Natural killer cell (primary cell): ENCODE measurements around the gene FAM83C. TPM values are rescaled to one million over a fixed set of nuclear protein-coding genes. Genes with fewer than 3 reads are reported as not detected.

ENCODE experiments used
- ATAC-seq, 3 donors: fragments of 150-1000 bp in 2 of 3; fragments of 200-7000 bp in 1 of 3; cut with Tn5 transposase; 1 replicate in 1 of 3; 2 replicates in 2 of 3; pipeline ENCODE4 v1.10.0; 2021; ENCODE audit warnings: mild to moderate bottlenecking in 2 of 3, moderate library complexity in 2 of 3
- DNase-seq, 2 donors: peaks; one replicate each; pipeline versions ENCODE4 v3.0.0 to v3.0.0-alpha.2; 2013 to 2021; ENCODE audit warnings: mixed read lengths in 1 of 2
- H3K27ac ChIP-seq: one replicate; pipeline ENCODE4 v1.5.1; 2013; ENCODE audit warnings: mild to moderate bottlenecking, low read length
- H3K27me3 ChIP-seq: one replicate; pipeline ENCODE4 v1.6.1; 2013; ENCODE audit warnings: low read length; ENCODE audit not compliant: control insufficient read depth, insufficient read depth
- H3K36me3 ChIP-seq: one replicate; pipeline ENCODE4 v1.6.1; 2013; ENCODE audit warnings: low read length; ENCODE audit not compliant: control insufficient read depth, insufficient read depth
- H3K4me1 ChIP-seq: one replicate; pipeline ENCODE4 v1.6.1; 2013; ENCODE audit warnings: low read length; ENCODE audit not compliant: control insufficient read depth, insufficient read depth
- H3K4me3 ChIP-seq: one replicate; pipeline ENCODE4 v1.5.1; 2013; ENCODE audit warnings: low read length
- H3K9me3 ChIP-seq: one replicate; pipeline ENCODE4 v1.6.1; 2013; ENCODE audit warnings: low read length; ENCODE audit not compliant: control insufficient read depth, insufficient read depth
- H3K27ac Mint-ChIP-seq, 2 donors: one replicate each; pipeline ENCODE4 v1.8.0; 2022; ENCODE audit warnings: mild to moderate bottlenecking in 2 of 2, mixed read lengths in 2 of 2, moderate library complexity in 1 of 2
- H3K27me3 Mint-ChIP-seq, 2 donors: one replicate each; pipeline ENCODE4 v1.8.0; 2022; ENCODE audit warnings: low read depth in 2 of 2, mixed read lengths in 2 of 2
- H3K36me3 Mint-ChIP-seq: one replicate; pipeline ENCODE4 v1.8.0; 2022; ENCODE audit warnings: mixed read lengths
- H3K4me1 Mint-ChIP-seq, 2 donors: one replicate each; pipeline ENCODE4 v1.8.0; 2022; ENCODE audit warnings: mixed read lengths in 2 of 2
- H3K4me3 Mint-ChIP-seq: one replicate; pipeline ENCODE4 v1.8.0; 2022; ENCODE audit warnings: mild to moderate bottlenecking, moderate library complexity, mixed read lengths
- H3K9me3 Mint-ChIP-seq, 2 donors: one replicate each; pipeline ENCODE4 v1.8.0; 2022; ENCODE audit warnings: mixed read lengths in 2 of 2
- WGBS: methylation state at CpG from one replicate; pipeline ENCODE4 v1.1.7; 2013; ENCODE audit warnings: missing lambda C conversion rate; ENCODE audit not compliant: insufficient coverage; 5-methylcytosine and 5-hydroxymethylcytosine counted together
- intact Hi-C: fragments of 100-400 bp; cut with micrococcal nuclease; formaldehyde crosslinking; loops from one replicate; pipeline ENCODE4 v1.14.2; 2022
- total RNA-seq, 4 donors: library from RNA; stranded (reverse); fragments of 120-200 nt in 1 of 4; gene quantifications; one replicate each; pipeline versions ENCODE4 v1.2.3 to v1.2.4, GENCODE V29; 2013 to 2022
- TF ChIP-seq, protein P1 (sequence below): fragments of 200-600 bp; IDR thresholded peaks from one replicate; pipeline ENCODE4 v1.8.0; 2022; ENCODE audit warnings: antibody characterized with exemption

Gene FAM83C
- total RNA-seq, 3 donors from 2014 or later (not counting 1 experiment from before 2014, with no cell fraction given) = not detected

DNA sequence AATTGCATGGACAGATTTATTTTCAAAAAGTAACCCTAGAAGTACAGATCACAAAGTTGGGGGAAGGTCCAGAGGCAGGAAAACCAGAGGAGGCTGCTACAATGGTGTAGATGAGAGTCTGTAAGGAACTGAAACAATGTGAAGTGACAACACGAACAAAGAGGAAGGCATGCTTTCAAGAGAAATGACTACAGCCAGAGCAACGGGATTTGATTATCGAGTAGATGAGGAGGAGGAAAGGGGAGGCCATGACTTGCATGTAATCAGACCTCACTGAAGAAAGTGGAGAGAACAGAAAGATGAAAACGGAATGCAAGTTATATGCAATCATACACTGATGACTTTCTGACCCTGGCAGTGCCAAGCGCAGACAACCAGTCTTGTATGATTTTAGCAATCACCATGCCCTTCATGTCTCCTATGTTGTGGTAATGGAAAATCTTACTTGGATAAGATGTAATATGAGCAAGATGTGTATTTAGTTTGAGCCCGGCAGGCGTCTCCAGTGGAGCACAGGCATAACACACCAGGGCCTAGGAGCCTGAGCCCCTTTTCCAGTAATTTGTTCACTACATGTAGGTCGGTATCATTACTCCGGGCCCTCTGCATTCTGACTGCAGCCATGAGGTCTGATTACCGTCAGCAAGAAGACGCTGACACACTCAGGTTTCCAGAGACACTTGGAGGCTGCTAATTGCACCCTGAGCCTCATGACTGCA is 34.0 kb upstream of the FAM83C start:
- Mint-ChIP-seq H3K27ac (no peak overlapping the region), H3K27me3 (no peaks in the 10 kb centered on the region), H3K36me3 (no peaks in the 10 kb centered on the region), H3K9me3 (no peaks in the 10 kb centered on the region), H3K4me1 (no peaks in the 10 kb centered on the region), H3K4me3 (no peak overlapping the region)
- Histone ChIP-seq H3K9me3 (no peaks in the 10 kb centered on the region), H3K4me1 (no peaks in the 10 kb centered on the region), H3K27me3 (no peaks in the 10 kb centered on the region), H3K36me3 (no peaks in the 10 kb centered on the region), H3K4me3 (no peak overlapping the region), H3K27ac (no peak overlapping the region)
- ATAC-seq (no peak), DNase-seq (no peak)
- TF ChIP-seq, protein P1, sequence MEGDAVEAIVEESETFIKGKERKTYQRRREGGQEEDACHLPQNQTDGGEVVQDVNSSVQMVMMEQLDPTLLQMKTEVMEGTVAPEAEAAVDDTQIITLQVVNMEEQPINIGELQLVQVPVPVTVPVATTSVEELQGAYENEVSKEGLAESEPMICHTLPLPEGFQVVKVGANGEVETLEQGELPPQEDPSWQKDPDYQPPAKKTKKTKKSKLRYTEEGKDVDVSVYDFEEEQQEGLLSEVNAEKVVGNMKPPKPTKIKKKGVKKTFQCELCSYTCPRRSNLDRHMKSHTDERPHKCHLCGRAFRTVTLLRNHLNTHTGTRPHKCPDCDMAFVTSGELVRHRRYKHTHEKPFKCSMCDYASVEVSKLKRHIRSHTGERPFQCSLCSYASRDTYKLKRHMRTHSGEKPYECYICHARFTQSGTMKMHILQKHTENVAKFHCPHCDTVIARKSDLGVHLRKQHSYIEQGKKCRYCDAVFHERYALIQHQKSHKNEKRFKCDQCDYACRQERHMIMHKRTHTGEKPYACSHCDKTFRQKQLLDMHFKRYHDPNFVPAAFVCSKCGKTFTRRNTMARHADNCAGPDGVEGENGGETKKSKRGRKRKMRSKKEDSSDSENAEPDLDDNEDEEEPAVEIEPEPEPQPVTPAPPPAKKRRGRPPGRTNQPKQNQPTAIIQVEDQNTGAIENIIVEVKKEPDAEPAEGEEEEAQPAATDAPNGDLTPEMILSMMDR = no peak
- intact Hi-C loops = no loop called here
- WGBS = 85% methylated on average over 11 of the region's 11 CpGs

DNA sequence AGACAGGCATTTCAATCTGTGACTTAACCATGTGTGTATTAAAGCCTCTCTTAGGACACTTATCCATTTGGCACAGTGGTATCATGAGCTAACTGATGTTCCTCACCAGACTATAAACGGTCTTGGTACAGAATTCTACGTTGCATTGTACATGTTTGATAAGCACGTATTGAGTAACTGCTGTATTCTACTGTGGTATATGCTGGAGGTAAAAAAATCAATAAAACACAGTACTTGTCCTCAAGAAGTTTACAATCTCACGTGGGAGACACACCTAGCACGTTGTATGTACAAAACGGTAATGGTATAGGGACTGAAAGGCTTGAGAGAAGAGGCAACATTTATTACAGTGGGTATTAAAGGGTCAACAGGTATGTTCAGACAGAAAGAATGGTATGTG is 33.2 kb upstream of the FAM83C start:
- H3K9me3 Mint-ChIP-seq = no peaks in the 10 kb centered on the region
- no peak for ATAC-seq

DNA sequence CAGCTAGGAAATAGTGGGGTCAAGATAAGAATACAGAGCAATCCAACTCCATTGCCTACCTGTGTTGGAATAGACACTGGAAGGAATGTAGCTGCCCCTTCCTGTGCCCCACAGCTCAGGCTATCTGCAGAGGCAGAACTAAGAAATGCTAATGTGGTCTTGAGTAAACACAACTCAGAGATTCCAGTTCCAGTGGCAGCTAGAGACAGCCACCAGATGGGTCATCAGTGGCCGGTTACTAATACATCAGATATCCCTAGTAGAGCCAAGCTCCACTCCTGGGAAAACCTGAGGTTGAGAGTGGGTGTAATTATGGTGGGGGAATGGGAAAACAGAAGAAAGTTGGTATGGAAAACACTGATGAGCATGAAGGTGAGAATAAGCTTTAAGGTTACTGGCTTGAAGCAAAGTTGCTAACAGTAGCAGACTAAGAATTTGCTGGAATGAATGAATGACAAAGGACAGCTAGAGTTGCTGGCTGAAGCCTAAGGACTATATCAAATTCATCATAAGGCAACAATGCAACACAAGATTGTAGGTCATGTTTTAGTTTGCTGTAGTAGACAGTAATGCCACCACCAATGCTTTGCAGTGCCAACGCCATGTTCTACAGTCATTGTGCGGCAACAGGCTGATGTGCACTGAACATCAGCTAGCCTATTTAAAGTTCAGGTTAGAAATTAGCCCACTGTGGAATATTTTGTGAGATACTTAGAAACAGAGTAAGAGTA is 28.3 kb upstream of the FAM83C start:
- Histone ChIP-seq H3K36me3 (no peaks in the 10 kb centered on the region), H3K4me1 (peaks cover 3% of the 10 kb centered on the region), H3K9me3 (no peaks in the 10 kb centered on the region), H3K27ac (no peak overlapping the region), H3K4me3 (no peak overlapping the region), H3K27me3 (no peaks in the 10 kb centered on the region)
- intact Hi-C loops = no loop called here
- H3K9me3 Mint-ChIP-seq = no peaks in the 10 kb centered on the region
- H3K27ac Mint-ChIP-seq = no peak overlapping the region
- DNase-seq (no peak), ATAC-seq (no peak)
- TF ChIP-seq, protein P1 = no peak
- H3K27me3 Mint-ChIP-seq = no peaks in the 10 kb centered on the region
- no peak overlapping the region for H3K4me3 Mint-ChIP-seq
- no peaks in the 10 kb centered on the region for H3K36me3 Mint-ChIP-seq
- peaks cover under 1 to 14% of the 10 kb centered on the region in 2 donors for H3K4me1 Mint-ChIP-seq
- WGBS = 94% methylated on average over 3 of the region's 3 CpGs

More for the DNA sequence above, 33.2 kb upstream of the FAM83C start:
- no peaks in the 10 kb centered on the region for H3K9me3 ChIP-seq
- H3K27me3 ChIP-seq = no peaks in the 10 kb centered on the region
- H3K4me3 ChIP-seq = no peak overlapping the region
- WGBS = 82% methylated on average over 6 of the region's 6 CpGs
- Mint-ChIP-seq H3K4me1 (no peaks in the 10 kb centered on the region), H3K27ac (no peak overlapping the region), H3K36me3 (no peaks in the 10 kb centered on the region), H3K4me3 (no peak overlapping the region), H3K27me3 (no peaks in the 10 kb centered on the region)
- TF ChIP-seq, protein P1 = no peak
- DNase-seq = no peak
- no peaks in the 10 kb centered on the region for H3K36me3 ChIP-seq
- no peaks in the 10 kb centered on the region for H3K4me1 ChIP-seq
- no peak overlapping the region for H3K27ac ChIP-seq
- intact Hi-C loops = no loop called here
